Measurements from ENCODE around the gene ART3.

Gene ART3

GRCh38 chr4:76078033-76078613 lies 3.6 kb downstream of the ART3 start:
- Histone ChIP-seq H3K4me1 (ENCODE audit: control insufficient read depth in 1 of 2, insufficient read depth in 1 of 2, low read depth in 1 of 2, low read length in 1 of 2) (no peaks in the 10 kb centered on the region), H3K27me3 (no peaks in the 10 kb centered on the region), H3K4me3 (ENCODE audit: low read depth in 1 of 2, low read length in 1 of 2) (no peak overlapping the region), H3K36me3 (no peaks in the 10 kb centered on the region), H3K9me3 (no peaks in the 10 kb centered on the region), H3K27ac (no peak overlapping the region)
- TF ChIP-seq CTCF (IDR thresholded peaks at IDR 0.05) = no peak

- Histone ChIP-seq H3K27me3 (no peaks in the 10 kb centered on the region), H3K9me3 (no peaks in the 10 kb centered on the region), H3K4me3 (ENCODE audit: low read depth in 1 of 2, low read length in 1 of 2) (no peak overlapping the region), H3K36me3 (no peaks in the 10 kb centered on the region), H3K27ac (no peak overlapping the region), H3K4me1 (ENCODE audit: control insufficient read depth in 1 of 2, insufficient read depth in 1 of 2, low read depth in 1 of 2, low read length in 1 of 2) (no peaks in the 10 kb centered on the region)
- TF ChIP-seq CTCF (IDR thresholded peaks at IDR 0.05) = no peak
These were observed 9.0 kb downstream of the ART3 start for GRCh38 chr4:76083386-76083988.

GRCh38 chr4:76084542-76084941 lies 10.0 kb downstream of the ART3 start:
- Histone ChIP-seq H3K27me3 (no peaks in the 10 kb centered on the region), H3K27ac (no peak overlapping the region), H3K4me1 (ENCODE audit: control insufficient read depth in 1 of 2, insufficient read depth in 1 of 2, low read depth in 1 of 2, low read length in 1 of 2) (no peaks in the 10 kb centered on the region), H3K9me3 (no peaks in the 10 kb centered on the region), H3K4me3 (ENCODE audit: low read depth in 1 of 2, low read length in 1 of 2) (no peak overlapping the region), H3K36me3 (no peaks in the 10 kb centered on the region)
- no peak for TF ChIP-seq CTCF (IDR thresholded peaks at IDR 0.05)

GRCh38 chr4:76087007-76087769 lies 12.7 kb downstream of the ART3 start:
- no peaks in the 10 kb centered on the region for H3K27me3 ChIP-seq
- no peaks in the 10 kb centered on the region for H3K36me3 ChIP-seq
- H3K4me3 ChIP-seq (ENCODE audit: low read depth in 1 of 2, low read length in 1 of 2) = no peak overlapping the region
- no peaks in the 10 kb centered on the region for H3K4me1 ChIP-seq (ENCODE audit: control insufficient read depth in 1 of 2, insufficient read depth in 1 of 2, low read depth in 1 of 2, low read length in 1 of 2)
- no peak overlapping the region for H3K27ac ChIP-seq
- no peak for TF ChIP-seq CTCF (IDR thresholded peaks at IDR 0.05)
- H3K9me3 ChIP-seq = no peaks in the 10 kb centered on the region

GRCh38 chr4:76088719-76089118 lies 14.2 kb downstream of the ART3 start:
- no peak overlapping the region for H3K4me3 ChIP-seq (ENCODE audit: low read depth in 1 of 2, low read length in 1 of 2)
- no peaks in the 10 kb centered on the region for H3K9me3 ChIP-seq
- TF ChIP-seq CTCF (IDR thresholded peaks at IDR 0.05) = no peak
- no peaks in the 10 kb centered on the region for H3K27me3 ChIP-seq
- no peaks in the 10 kb centered on the region for H3K36me3 ChIP-seq
- no peak overlapping the region for H3K27ac ChIP-seq
- H3K4me1 ChIP-seq (ENCODE audit: control insufficient read depth in 1 of 2, insufficient read depth in 1 of 2, low read depth in 1 of 2, low read length in 1 of 2) = no peaks in the 10 kb centered on the region
